ENCODE results near the gene C10orf95.
A peak's percentile ranks its signal among the peaks of the same experiment; 100 is the strongest.
"Not testable (repeated sequence)": the region's sequence is repeated elsewhere in the genome, so short reads cannot be mapped to it uniquely, and the experiment has no call there.

Gene C10orf95

GRCh38 chr10:102457591-102458150 is 6.3 kb upstream of the C10orf95 start:
- no peak for DNase-seq (ENCODE audit: low read depth)
- no peak for TF ChIP-seq CTCF (conservative IDR thresholded peaks at IDR 0.05; ENCODE audit: low read depth, low read length)

GRCh38 chr10:102455893-102456471 is 4.6 kb upstream of the C10orf95 start:
- TF ChIP-seq CTCF (conservative IDR thresholded peaks at IDR 0.05; ENCODE audit: low read depth, low read length): no peak
- peak; percentile 91 for DNase-seq (ENCODE audit: low read depth)
- H3K4me3 ChIP-seq (ENCODE audit: low read length): no peak overlapping the region

More at GRCh38 chr10:102457591-102458150, 6.3 kb upstream of the C10orf95 start:
- no peak overlapping the region for H3K4me3 ChIP-seq (ENCODE audit: low read length)

- H3K4me3 ChIP-seq (ENCODE audit: low read length); DNase-seq (ENCODE audit: low read depth): not testable (repeated sequence)
Observed at GRCh38 chr10:102454662-102455487, 3.5 kb upstream of the C10orf95 start.

- TF ChIP-seq CTCF (conservative IDR thresholded peaks at IDR 0.05; ENCODE audit: low read depth, low read length): no peak
- no peak overlapping the region for H3K4me3 ChIP-seq (ENCODE audit: low read length)
- no peak for DNase-seq (ENCODE audit: low read depth)
Observed at GRCh38 chr10:102453502-102453901, 2.2 kb upstream of the C10orf95 start.

GRCh38 chr10:102452672-102453340 is 1.5 kb upstream of the C10orf95 start:
- TF ChIP-seq CTCF (conservative IDR thresholded peaks at IDR 0.05; ENCODE audit: low read depth, low read length): no peak
- no peak for DNase-seq (ENCODE audit: low read depth)
- no peak overlapping the region for H3K4me3 ChIP-seq (ENCODE audit: low read length)

GRCh38 chr10:102450374-102451104 is 804 bp downstream of the C10orf95 start:
- H3K4me3 ChIP-seq (ENCODE audit: low read length): peak overlapping the region; percentile 49
- no peak for TF ChIP-seq CTCF (conservative IDR thresholded peaks at IDR 0.05; ENCODE audit: low read depth, low read length)
- DNase-seq (ENCODE audit: low read depth): no peak

- no peak for TF ChIP-seq CTCF (conservative IDR thresholded peaks at IDR 0.05; ENCODE audit: low read depth, low read length)
- H3K4me3 ChIP-seq (ENCODE audit: low read length): peak overlapping the region; percentile 49
- DNase-seq (ENCODE audit: low read depth): no peak
Observed at GRCh38 chr10:102450124-102450373, 1.3 kb downstream of the C10orf95 start.
